HPDE6-E6E7 (cell line): ENCODE results near the gene HOXC11.

Experiments used
- DNase-seq: peaks from one replicate; pipeline ENCODE4 v3.0.0; 2011; ENCODE audit warnings: missing footprints; ENCODE audit errors: extremely low spot score

Gene HOXC11

DNA sequence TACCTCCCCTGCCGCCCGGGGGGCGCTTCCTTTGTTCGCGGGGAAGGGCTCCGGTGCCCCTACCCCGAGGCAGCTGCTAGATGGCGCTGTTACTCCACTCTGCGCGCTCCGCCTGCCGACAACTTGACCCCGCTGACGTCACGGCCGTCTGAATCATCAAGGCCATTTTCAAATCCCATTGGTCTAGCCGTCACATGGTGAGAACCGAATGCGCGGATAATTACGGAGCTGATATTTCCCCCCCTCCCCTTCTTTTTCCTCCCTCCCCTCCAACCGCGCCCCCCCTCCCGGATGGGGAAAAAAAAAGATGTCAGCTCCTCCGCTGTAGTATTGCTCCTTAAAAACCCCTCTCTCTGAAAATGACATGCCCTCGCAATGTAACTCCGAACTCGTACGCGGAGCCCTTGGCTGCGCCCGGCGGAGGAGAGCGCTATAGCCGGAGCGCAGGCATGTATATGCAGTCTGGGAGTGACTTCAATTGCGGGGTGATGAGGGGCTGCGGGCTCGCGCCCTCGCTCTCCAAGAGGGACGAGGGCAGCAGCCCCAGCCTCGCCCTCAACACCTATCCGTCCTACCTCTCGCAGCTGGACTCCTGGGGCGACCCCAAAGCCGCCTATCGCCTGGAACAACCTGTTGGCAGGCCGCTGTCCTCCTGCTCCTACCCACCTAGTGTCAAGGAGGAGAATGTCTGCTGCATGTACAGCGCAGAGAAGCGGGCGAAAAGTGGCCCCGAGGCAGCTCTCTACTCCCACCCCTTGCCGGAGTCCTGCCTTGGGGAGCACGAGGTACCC is 12.2 kb downstream of the HOXC11 start, which contains the start of gene HOXC10:
HOXC10 (plus strand) TSS at position 246 of the 791 bp plus-strand sequence; CDS start at position 360, 114 bp downstream.
- DNase-seq = no peak

DNA sequence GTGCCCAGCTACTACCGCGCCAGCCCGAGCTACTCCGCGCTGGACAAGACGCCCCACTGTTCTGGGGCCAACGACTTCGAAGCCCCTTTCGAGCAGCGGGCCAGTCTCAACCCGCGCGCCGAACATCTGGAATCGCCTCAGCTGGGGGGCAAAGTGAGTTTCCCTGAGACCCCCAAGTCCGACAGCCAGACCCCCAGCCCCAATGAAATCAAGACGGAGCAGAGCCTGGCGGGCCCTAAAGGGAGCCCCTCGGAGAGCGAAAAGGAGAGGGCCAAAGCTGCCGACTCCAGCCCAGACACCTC is 12.7 kb downstream of the HOXC11 start:
- no peak for DNase-seq

DNA sequence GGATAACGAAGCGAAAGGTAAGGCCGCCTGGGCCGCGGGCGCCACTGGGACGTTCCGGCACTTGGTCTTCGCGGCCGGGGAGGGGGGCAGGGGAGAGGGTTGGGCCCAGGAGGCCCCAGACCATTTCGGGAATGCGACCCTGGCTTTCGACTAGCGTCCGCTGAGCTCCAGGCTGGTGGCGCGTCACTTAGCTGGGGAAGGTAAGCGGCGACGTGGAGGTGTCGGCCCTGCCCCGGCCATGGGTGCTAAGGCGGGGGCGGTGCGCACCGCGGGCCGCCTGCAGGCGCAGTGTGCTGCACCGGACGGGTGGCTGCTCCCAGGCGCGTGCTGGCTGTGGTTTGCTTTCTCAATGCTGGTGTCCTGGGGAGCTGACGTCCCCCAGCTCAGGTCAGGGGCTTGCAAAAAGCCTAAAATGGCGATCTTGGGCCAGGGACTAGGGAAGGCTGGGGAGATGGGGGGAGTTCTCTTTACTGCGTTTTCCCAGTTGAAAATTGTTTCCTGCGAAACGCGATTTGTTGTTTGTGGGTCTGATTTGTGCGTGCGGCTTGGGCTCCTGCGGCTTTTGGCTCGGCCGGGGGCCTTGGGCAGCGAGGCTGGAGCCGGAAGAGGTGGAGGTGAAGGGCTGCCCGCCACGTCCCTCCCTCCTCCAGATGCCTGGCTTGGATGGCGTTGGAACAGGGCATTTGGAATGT is 13.2 kb downstream of the HOXC11 start:
- no peak for DNase-seq

DNA sequence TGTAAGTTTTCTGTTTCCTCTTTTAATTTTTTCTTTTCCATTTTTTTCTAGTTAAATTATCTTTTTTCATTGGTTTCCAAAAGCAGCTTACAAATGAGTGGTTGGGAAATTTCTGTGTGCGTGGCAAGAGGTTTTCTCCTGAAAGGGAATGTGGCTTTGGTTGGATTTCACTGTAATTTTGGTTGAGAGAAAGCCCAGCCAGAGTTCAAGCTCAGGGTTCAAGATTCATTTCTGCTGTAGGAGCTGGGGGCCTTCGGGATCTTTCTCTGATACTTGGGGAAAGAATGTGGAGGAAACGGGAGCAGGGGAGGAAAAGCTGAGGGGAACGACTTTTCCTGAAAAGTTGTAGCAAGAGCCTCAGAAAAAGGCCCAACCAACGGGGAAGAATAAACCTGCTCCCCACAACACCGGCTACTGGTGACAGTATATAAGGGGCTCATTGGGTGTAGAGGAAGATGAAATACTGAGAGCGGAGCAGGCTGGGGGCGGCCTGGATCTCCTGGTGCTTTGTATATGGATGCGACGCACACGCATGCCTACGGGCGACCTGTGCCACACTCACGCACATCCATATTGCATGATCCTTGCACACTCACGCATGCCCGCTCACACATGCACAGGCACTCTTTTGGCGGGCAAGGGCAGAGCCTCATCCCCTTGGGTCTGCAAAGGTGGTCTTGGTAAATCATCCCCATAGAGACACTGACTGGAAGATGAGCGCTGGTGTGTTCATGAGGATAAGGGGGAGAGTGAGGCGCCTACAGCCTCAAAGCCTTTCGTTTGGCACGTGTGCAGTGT is 14.0 kb downstream of the HOXC11 start:
- no peak for DNase-seq

DNA sequence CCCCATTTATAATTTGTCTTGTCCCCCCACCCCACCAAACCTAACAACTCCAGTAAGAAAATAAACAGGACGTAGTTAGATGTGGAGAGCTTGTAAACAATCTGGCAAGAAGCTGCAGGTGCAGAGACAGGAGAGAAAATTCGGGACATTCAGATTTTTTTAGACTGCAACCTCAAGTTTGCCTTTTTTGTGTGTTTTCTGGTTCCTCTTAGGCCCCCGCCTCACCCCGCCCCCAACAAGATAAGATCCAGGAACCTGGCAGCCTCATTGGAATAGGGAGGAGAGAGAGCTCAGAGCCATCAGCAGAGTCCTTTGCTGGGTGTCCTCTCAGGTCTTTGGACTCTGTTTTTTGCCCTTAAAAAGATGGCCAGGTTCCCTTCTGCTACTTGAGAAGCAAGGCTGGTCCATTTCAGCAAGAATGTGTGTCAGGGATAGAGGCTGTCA is 14.9 kb downstream of the HOXC11 start:
- no peak for DNase-seq

DNA sequence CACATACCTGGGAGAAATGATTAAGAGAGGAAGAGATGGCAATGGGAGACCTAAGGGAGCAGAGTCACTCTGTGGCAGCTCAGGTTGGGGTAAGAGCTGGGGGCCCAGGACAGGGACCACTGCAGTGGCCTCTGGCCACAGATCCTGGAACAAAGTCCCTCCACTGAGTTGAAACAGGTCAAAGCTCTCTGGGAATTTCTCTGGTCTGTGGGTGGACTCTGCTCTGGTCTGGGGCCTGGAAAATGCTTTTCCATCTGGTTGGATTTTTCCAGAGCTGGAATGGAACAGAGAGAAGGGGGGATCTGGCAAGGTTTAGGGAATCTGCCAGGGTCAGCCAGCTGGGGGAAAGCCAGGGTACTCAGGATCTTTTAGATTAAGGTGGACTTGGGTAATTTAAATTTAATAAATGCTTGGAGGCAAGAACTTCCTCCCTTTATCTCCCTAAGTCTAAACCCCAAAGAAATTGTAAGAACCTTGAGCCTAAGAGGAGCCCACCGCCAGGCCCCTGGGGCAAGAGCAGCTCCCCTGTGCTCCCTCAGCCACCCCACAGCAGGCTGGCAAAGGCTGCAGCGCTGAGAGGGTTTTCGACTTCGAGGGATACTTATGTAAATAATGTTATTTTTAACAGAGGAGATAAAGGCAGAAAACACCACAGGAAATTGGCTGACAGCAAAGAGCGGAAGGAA is 15.8 kb downstream of the HOXC11 start:
- DNase-seq = no peak

DNA sequence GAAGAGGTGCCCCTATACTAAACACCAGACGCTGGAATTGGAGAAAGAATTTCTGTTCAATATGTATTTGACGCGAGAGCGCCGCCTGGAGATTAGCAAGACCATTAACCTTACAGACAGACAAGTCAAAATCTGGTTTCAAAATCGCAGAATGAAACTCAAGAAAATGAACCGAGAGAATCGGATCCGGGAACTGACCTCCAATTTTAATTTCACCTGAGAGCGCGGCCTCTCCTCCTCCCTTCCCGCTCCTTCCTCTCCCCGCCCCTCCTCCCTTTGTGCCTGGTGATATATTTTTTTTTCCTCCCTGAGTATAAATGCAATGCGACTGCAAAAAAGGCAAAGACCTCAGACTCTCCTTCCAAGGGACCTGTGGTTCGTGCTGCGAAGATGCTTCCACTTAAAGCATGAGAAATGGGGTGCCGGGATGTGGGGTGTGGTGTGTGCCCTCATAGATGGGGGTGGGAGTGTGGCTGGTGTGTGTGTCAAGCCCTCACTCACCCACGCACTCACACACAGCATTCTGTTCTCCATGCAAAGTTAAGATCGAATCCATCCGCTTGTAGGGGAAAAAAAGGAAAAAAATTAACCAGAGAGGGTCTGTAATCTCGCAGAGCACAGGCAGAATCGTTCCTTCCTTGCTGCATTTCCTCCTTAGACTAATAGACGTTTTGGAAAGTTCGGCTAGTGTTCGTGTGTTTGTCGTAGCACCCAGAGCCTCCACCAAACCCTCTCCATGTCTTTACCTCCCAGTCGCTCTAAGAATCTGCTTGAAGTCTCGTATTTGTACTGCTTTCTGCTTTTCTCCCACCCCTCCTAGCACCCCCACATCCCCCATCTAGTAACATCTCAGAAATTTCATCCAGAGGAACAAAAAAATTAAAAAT is 16.5 kb downstream of the HOXC11 start:
- DNase-seq = no peak

DNA sequence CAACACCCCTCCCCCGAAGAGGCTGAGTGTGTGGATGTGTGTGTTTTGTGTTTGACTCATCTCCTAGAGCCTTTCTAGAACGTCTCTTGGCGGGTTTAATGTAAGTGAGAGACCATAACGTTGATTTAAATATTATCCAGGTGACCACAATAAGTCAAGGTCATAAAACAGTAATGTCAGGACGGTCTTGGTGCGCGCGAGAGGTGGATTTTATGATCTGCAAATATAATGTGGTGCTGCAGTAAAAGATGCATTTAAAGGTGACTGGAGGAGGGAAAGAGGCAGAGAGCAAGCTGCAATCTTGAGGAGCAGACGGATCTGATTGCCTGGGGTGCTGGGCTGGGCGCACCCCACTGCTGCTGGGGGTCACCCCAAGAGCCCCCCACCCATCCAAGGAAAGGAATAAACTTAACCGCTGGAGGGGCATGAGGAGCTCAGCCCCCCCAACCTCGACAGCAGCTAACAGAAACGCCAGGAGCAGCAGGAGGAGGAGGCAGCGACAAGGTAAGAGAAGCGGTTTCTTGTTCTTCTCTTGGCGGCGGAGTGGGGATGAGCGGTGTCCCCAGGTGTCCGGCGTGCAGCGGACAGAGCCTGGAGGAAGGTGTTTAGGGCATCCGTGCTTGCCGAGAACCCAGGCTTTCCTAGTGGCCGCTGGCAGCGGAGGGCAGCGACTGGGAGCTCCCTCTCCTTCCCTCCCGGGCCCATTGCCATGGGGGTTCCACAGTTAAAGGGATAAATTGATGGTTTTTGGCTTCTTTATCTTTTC is 17.6 kb downstream of the HOXC11 start:
- no peak for DNase-seq

DNA sequence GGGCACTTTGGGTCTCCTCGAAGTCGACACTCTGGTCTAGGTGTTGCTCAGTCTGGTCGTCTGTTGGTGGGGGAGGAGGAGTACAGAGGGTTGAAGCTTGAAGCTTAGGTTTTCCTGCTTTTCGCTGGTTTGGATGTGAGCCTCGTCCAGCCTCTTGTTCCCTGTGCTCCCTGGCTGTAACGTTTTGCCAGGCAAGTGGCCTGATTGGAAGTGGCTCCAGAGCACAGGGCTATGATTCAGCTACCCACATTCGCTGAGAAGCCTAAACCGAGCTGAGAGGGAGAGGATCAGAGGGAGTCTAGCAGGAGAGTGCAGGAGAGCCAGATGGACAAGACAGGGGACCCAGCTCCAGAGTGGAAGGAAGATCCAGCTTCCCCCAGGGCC is 18.1 kb downstream of the HOXC11 start:
- no peak for DNase-seq

DNA sequence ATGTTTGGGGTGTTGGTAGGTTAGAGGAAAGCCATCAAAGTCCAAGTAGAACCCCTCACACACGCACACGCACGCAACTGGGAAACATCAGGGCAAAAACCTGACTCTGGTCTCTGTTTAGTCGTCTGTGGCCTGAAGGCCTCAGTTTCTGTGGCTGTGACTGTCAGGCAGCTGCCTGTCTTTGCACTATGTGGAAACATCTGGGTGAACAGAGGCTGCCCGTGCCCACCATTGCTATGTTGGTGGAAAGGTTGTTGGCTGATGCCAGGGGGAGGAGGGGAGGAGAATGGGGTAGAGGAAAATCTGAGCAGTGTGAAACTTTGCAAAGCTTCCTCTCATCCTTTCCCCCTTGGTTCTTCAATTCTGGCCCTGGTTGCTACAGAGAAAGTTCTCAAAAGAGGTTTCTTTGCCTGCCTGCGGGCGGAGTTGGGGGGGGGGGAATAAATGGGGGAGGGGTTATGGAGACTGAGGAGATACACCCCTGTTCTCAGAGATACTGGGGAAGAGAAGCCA is 19.5 kb downstream of the HOXC11 start:
- no peak for DNase-seq

DNA sequence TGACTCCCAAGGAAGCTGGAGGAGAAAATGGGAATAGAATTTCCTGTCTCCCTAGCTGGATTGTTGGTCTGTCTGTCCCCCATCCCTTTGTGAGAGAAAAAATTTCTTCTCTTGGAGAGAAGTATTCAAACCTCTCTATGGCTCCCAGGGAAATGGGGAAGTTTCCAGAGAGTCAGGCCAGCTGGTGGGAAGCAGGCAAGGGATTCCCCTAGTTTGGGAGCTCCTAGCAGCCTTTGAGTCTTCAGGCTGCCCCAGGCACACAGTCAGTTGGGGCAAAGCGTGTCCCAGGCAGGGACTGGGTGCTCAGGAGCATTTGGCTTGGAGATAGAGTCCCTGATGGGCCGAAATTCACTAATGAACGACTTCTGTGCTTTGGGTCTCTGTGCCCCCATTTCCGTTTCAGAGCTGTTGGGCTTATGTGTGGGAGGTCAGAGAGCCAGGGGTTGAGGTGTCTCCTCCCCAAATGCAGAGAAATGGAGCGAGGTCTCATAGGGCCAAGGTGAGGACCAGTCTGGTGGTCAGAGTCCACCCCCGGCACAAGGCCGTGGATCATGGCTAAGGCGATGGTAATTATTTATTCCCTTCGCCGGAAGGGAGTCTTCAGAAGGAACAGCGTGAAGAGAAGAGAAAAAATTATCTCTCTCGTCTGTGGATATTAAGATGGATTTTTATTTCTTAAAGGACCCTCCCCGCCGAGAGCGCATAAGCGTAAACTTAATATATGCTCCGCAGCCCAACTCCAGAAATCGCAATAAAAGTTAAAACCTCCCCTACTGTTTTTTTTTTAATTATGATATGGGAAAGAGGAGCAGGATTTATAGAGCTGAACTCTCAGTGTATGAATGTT is 20.5 kb downstream of the HOXC11 start:
- no peak for DNase-seq

DNA sequence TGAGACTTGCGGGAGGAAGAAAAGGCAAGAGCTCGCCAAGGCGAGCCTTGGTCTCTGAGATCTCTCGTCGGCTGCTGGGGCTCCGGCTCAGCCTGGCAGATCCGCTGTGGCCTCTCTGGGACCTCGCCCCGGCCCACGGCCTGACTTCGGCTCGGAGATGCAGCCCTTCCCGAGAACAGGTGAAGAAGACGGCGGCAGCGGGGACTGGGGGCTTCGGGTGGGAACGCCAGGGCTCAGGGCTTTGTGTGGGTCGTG is 21.0 kb downstream of the HOXC11 start:
- no peak for DNase-seq

DNA sequence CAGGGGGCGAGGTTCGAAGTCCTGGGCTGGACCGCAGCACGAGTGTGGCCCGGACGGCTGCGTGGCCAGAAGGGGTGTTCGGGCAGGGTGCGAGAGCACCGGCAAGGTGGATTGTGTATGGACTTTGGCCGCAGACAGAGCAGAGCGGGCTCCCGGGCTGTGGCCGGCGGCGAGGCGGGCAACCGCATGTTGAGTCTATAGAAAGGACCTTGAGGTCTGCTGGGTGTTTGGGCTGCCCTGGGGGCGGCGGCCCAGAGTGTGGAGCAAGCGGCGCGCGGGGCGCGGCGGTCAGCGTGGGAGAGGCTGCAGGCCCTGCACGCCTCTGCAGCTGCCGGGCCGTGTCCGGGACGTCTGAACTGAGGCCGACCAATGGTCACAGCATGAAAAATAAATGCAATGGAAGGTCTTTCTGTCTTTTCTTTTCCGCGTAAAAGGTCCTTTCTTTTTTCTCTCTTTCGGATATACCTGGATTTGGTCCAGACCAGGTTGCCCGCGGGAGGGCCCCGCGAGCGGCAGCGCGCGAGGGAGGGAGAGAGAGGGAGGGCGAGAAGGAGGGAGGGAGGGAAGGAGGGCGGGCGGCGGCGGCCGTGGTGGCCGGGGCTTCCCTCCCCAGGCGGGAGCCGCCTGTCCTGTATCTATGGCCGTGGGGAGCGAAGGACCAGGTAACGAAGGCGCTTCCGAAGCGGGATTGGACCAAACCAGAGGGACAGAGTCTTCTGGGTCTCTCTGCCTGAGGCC is 21.5 kb downstream of the HOXC11 start:
- no peak for DNase-seq

DNA sequence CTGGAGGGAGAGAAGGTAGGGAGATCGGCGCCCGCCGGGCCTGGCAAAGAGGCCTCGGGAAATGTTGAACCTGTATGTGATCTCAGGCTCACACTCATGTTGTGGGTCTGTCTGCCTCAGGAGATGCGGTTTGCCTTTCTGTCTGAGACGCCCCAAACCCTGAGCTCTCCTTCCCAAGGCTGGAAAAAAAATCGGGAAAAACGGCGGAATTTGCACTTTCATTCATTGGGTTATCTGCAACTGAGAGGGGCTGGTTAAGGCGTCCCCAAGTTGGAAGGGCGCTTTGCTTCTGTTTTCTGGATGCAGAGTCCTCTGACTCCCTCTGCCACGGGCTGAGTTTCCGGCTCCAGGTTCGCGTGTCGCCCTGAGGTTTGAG is 22.1 kb downstream of the HOXC11 start:
- no peak for DNase-seq

DNA sequence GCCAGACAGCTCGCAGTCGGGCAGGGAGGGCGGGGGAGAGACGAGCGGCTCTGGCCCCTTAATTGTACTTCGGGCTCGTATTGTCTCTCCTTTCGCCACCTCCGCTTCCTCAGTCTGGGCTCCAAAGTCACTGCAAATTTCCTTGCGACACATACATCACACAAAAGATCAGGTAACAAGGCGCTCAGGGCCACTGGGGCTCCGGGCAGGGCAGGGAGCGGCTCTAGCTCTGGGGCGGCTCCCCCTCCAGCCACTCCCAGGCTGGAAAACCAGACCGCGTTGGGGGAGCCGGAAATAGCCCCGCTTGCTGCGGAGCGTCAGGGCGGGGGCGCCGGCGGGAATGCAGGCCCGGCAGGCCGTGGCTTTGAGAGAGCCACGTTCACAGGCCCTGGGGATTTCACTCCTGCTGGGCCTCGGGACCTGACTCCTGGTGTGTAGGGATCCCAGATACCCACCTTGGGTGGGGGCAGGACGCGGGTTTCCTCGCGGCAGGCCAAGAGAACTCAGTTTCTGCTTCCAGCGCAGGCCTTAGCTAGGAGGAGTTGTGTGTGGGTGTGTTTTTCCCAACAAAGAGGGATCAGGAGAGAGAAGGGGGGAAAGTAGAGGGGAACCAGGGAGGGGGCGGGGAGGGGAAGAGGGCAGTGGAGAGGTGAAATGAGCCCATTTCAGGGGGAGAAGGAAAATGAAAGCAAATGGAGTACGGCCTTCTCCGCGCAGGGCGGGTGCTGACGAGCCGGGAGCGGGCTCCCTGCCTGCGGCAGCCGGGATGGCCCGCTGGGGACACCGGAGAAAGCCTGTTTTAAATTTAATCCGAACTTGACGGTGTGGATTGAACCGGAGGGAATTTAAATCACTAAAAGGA is 22.7 kb downstream of the HOXC11 start:
- DNase-seq = no peak

DNA sequence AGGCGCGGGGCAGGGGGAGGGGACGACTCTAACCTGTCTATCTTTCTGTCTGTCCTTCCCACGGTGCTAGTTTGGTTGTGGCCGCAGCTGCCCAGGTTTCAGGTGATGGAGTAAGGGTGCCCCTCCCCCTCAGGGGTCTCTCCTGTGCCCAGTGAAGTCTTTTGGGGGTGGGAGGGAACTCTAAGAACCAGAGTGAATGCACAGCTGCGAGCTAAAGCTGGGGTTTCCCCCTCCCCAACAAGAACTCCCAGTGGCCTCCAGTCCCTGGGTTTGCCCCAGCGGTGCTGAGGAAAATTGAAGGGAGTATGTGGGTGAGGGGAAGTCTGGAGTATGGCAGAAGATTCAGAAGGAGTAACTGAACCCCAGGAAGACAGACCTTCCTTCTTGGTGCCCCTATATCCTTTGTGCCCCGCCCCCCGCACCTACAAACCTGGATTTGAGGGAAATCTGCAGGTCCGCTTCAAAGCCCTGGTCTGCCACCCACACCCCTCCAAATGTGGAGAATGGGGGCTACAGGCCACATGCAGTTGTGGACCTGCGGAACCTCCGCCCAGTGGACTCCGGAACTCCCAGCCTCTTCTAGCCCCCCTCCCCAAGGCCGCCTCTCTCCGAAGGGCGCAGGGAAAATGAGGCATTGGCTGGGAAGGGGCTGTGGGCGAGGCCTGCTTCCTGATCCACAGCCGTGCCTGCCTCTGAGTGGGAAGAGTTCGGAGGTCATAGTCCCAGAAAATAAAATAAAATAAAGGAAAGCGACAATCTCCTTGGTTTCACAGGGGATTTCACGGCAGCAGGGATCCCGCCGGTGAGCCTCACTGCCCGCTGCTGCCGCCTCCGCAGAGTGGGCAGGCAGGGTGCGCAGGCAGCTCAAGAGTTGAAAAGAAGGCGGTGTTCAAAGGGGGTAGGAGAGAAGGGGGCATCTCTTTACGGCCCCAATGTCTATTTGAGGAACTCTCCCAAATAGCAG is 23.6 kb downstream of the HOXC11 start:
- no peak for DNase-seq
